Measurements from ENCODE around the gene NUMB. TPM values are rescaled to one million over a fixed set of nuclear protein-coding genes. Genes with fewer than 3 reads are reported as not detected.

Gene NUMB
- polyA plus RNA-seq, result 11.5 and 12.7 TPM in 2 replicates
- 33.4 and 33.9 TPM in 2 replicates for polyA minus RNA-seq

DNA sequence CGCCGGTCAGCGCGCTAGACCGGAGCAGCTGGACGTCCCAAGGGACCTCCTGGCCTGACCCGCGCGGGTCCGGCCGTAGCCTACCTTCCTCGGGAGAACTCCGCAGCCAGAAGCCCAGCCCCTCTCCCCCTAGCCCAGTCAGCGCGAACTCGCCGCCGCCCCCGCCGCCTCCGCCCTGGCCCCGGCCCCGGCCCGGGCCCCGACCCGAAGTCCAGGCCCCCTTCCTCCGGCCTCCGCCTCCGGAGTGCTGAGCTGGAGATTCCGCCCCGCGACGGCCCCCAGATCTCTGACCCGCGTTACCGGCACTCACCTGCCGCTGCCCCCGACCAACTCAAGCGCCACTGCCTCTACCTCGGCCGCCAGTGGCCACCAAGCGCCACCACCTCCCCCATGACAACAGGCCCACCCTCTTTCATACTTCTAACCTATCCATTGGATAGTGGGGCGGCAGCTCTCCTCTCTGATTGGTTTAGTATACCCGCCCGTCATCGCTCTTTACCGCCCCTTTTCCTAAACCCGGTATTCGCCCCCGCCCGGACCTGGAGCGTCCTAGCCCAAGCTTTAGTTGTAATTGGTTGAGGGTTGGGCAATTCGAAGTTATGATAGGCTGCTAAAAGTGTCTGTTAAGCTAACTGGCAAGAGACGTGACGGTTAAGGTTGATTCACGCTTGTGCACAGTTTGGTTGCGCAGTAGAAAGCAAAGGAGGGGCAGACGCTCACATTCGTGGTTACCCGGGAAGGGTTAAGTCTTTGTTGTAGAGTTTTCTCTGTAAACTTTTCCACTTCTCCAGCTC lies at the start of gene NUMB:
Gene NUMB (minus strand): TSS at position 364 of the 794 bp plus-strand sequence. CDS start 102,795 bp downstream, outside the sequence.
- peak within 1 kb of the TSS; percentile 68 for H3K4me2 ChIP-seq (ENCODE audit: low read length)
- no peaks in the 10 kb centered on the region for H3F3A ChIP-seq (ENCODE audit: insufficient read depth, low read length, poor library complexity, severe bottlenecking)
- H4K20me1 ChIP-seq (ENCODE audit: insufficient read depth), result no peaks in the 10 kb centered on the region
- H3K79me2 ChIP-seq (replicated peaks; ENCODE audit: insufficient read depth, low read length), result peaks cover 29% of the 10 kb centered on the region
- H3K36me3 ChIP-seq (ENCODE audit: insufficient read depth, low read length), result no peaks in the 10 kb centered on the region
- H3K27me3 ChIP-seq (ENCODE audit: insufficient read depth, low read depth, low read length), result no peaks in the 10 kb centered on the region
- H2AFZ ChIP-seq (ENCODE audit: low read depth, low read length), result peak within 1 kb of the TSS; percentile 28
- TF ChIP-seq POLR2AphosphoS5 (IDR thresholded peaks at IDR 0.05) (peak; percentile 84), TAF1 (IDR thresholded peaks at IDR 0.05; ENCODE audit: low read depth) (no peak), MXI1 (conservative IDR thresholded peaks at IDR 0.05; ENCODE audit: poor library complexity, severe bottlenecking) (peak; percentile 42), EZH2 (IDR thresholded peaks at IDR 0.05; ENCODE audit: borderline replicate concordance, insufficient read depth, low read length, poor library complexity, severe bottlenecking) (no peak), CTCF (IDR thresholded peaks at IDR 0.05; ENCODE audit: poor library complexity, severe bottlenecking) (peak; percentile 54), REST (IDR thresholded peaks at IDR 0.05; ENCODE audit: borderline replicate concordance) (no peak)
- H3K4me3 ChIP-seq (ENCODE audit: low read length), result peak within 1 kb of the TSS; percentile 82
- H3K9me3 ChIP-seq (ENCODE audit: low read length), result no peaks in the 10 kb centered on the region
- H3K9ac ChIP-seq (ENCODE audit: low read length), result peak within 1 kb of the TSS; percentile 77
- H3K27ac ChIP-seq (ENCODE audit: low read length), result peak within 1 kb of the TSS; percentile 49
- H3K9me2 ChIP-seq (ENCODE audit: insufficient read depth, low read length), result no peaks in the 10 kb centered on the region

DNA sequence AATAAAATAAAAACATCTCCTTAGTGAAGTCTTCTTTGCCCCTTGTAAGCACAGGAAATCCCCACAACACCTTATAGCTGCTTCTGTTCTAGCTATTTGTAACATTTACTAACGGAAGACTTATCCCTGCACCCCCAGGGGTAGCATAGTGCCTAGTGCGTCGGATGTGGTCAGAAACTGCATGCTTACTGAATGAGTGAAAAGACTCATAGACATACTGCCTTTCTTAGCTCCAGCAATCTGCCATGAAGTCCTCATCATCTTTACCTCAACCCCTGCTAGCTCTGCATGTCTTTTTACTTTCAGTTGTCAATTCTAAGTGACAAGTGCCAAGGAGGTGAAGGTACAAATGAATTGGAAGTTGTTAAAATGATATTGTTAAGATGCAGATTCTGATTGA lies 45.3 kb upstream of the NUMB start:
- H3K27ac ChIP-seq (ENCODE audit: low read length), result no peak overlapping the region
- H3F3A ChIP-seq (ENCODE audit: insufficient read depth, low read length, poor library complexity, severe bottlenecking), result no peaks in the 10 kb centered on the region
- H3K9me2 ChIP-seq (ENCODE audit: insufficient read depth, low read length), result no peaks in the 10 kb centered on the region
- H3K27me3 ChIP-seq (ENCODE audit: insufficient read depth, low read depth, low read length), result no peaks in the 10 kb centered on the region
- H2AFZ ChIP-seq (ENCODE audit: low read depth, low read length), result no peak overlapping the region
- H4K20me1 ChIP-seq (ENCODE audit: insufficient read depth), result no peaks in the 10 kb centered on the region
- H3K79me2 ChIP-seq (replicated peaks; ENCODE audit: insufficient read depth, low read length), result no peaks in the 10 kb centered on the region
- H3K4me3 ChIP-seq (ENCODE audit: low read length), result no peak overlapping the region
- no peaks in the 10 kb centered on the region for H3K36me3 ChIP-seq (ENCODE audit: insufficient read depth, low read length)
- TF ChIP-seq TAF1 (IDR thresholded peaks at IDR 0.05; ENCODE audit: low read depth) (no peak), MXI1 (conservative IDR thresholded peaks at IDR 0.05; ENCODE audit: poor library complexity, severe bottlenecking) (no peak), POLR2AphosphoS5 (IDR thresholded peaks at IDR 0.05) (no peak), EP300 (conservative IDR thresholded peaks at IDR 0.05; ENCODE audit: poor library complexity, severe bottlenecking) (no peak), EZH2 (IDR thresholded peaks at IDR 0.05; ENCODE audit: borderline replicate concordance, insufficient read depth, low read length, poor library complexity, severe bottlenecking) (no peak), CTCF (IDR thresholded peaks at IDR 0.05; ENCODE audit: poor library complexity, severe bottlenecking) (no peak), RAD21 (conservative IDR thresholded peaks at IDR 0.05) (no peak), SMC3 (conservative IDR thresholded peaks at IDR 0.05; ENCODE audit: poor library complexity) (no peak), REST (IDR thresholded peaks at IDR 0.05; ENCODE audit: borderline replicate concordance) (no peak)
- no peak overlapping the region for H3K9ac ChIP-seq (ENCODE audit: low read length)
- H3K4me2 ChIP-seq (ENCODE audit: low read length), result no peak overlapping the region
- H3K9me3 ChIP-seq (ENCODE audit: low read length), result no peaks in the 10 kb centered on the region
